Measurements from ENCODE around the gene GOPC.

GRCh38 chr6:117515326-117515725, 87.0 kb downstream of the GOPC start:
- TF ChIP-seq RAD21 (IDR thresholded peaks at IDR 0.05; ENCODE audit: low read depth) (no peak), NFIC (IDR thresholded peaks at IDR 0.05) (no peak)
- TF ChIP-seq, protein P1, sequence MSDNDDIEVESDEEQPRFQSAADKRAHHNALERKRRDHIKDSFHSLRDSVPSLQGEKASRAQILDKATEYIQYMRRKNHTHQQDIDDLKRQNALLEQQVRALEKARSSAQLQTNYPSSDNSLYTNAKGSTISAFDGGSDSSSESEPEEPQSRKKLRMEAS (IDR thresholded peaks at IDR 0.05): no peak
